SH-SY5Y (cell line): ENCODE results near the gene SUGCT.

Experiments used
- GATA2 ChIP-seq: IDR thresholded peaks from 2 replicates; pipeline ENCODE4 v1.6.1; 2011; ENCODE audit warnings: mild to moderate bottlenecking, low read depth, low read length
- GATA3 ChIP-seq: IDR thresholded peaks from 2 replicates; pipeline ENCODE4 v1.6.1; 2011; ENCODE audit warnings: low read depth, mild to moderate bottlenecking, low read length, moderate library complexity

GRCh38 chr7:40356871-40357709, 222.3 kb downstream of the SUGCT start:
- no peak for TF ChIP-seq GATA3
- TF ChIP-seq GATA2 = no peak
